Thyroid gland (tissue), 4 donors: ENCODE results near the gene TSFM.

ENCODE experiments used
- POLR2A ChIP-seq, 2 donors: fragments of 450-650 bp; IDR thresholded peaks; one replicate each; pipeline ENCODE4 v1.6.1; 2017; ENCODE audit warnings: antibody characterized with exemption in 2 of 2, mild to moderate bottlenecking in 2 of 2, moderate library complexity in 1 of 2
- TF ChIP-seq, protein P1 (sequence below), 6 experiments: fragments of 200-600 bp in 3 of 6; fragments of 450-650 bp in 3 of 6; sonication (generic) in 3 of 6; IDR thresholded peaks; one replicate each; pipeline ENCODE4 v1.5.1; 2016 to 2019; ENCODE audit warnings: antibody characterized with exemption in 6 of 6, mild to moderate bottlenecking in 2 of 6, inconsistent platforms in 1 of 6, moderate library complexity in 1 of 6

DNA sequence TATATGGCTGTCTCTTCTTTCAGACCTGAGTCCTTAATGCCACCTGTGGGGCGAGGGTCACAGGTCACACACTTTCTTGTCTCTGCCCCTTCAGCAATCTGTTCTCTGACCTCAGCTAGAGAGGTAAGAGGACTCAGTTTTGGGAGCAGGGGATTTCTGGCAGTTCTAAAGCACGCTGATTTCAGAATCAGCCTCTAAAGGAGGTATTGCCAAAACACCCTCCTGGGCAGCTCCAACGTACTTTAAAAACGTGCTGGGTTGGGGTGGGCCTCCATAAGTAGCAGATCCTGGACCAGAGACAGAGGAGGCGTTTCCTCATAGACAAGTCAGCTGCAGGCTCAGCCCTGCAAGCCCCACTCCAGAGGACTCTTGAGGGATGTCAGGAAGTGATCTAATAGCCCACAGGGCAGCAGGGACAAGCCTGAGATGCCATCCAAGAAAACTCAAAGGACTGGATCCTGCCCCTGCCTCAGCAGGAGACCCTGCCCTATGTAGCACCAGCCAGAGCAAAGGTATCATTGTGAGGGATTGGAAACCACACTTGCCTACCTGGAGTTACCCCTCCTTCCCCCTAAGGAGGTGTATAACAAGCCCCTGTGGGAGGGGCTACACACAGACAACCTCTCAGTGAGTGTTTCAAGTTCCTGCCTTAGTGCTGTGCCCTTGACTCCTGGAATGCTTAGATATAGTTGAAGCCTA is 55.4 kb downstream of the TSFM start:
- TF ChIP-seq POLR2A (IDR thresholded peaks at IDR 0.05), result no peak
- TF ChIP-seq, protein P1, sequence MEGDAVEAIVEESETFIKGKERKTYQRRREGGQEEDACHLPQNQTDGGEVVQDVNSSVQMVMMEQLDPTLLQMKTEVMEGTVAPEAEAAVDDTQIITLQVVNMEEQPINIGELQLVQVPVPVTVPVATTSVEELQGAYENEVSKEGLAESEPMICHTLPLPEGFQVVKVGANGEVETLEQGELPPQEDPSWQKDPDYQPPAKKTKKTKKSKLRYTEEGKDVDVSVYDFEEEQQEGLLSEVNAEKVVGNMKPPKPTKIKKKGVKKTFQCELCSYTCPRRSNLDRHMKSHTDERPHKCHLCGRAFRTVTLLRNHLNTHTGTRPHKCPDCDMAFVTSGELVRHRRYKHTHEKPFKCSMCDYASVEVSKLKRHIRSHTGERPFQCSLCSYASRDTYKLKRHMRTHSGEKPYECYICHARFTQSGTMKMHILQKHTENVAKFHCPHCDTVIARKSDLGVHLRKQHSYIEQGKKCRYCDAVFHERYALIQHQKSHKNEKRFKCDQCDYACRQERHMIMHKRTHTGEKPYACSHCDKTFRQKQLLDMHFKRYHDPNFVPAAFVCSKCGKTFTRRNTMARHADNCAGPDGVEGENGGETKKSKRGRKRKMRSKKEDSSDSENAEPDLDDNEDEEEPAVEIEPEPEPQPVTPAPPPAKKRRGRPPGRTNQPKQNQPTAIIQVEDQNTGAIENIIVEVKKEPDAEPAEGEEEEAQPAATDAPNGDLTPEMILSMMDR (IDR thresholded peaks at IDR 0.05), result no peak
